ENCODE data around the gene SUCO. TPM values are rescaled to one million over a fixed set of nuclear protein-coding genes. Genes with fewer than 3 reads are reported as not detected.

SUCO gene
- total and polyA plus RNA-seq, 2 donors (not counting 3 experiments of a cell fraction or from before 2014, with no cell fraction given), result 5.1 to 27.2 TPM

DNA sequence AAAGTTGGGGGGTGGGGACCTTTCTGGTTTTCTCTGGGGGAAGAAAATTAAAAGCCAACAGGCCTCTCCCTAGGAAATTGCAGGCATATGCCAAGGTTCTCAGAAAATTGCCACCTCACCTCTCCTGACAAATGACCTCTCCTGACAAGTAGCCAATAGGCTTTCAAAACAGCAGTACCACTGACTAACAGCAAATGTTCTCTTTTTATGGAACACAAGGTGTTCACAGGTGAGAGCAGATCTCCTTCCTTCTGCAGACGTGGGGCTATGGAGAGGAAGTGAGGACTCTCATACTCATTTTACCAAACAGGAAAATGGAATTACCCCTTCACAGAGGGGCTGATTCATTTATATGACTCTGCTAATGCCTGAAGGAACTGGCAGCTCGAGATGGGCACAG is 32.7 kb upstream of the SUCO start:
- H3K9me3 ChIP-seq (replicated peaks; ENCODE audit: control insufficient read depth, insufficient read depth, low read length), result no peaks in the 10 kb centered on the region
- POLR2A ChIA-PET, result no interaction called here
- BruUV-seq (replicated peaks), result no TSS peak
- no peak for DNase-seq (ENCODE audit: low read depth, low spot score)
- H3K27ac ChIP-seq (ENCODE audit: insufficient read depth, low read depth, low read length), result no peak overlapping the region
- H3K79me2 ChIP-seq (ENCODE audit: control insufficient read depth, insufficient read depth, low read length), result no peaks in the 10 kb centered on the region
- FAIRE-seq, result no peak
- H3K9me1 ChIP-seq (replicated peaks; ENCODE audit: control insufficient read depth, extremely low read depth, insufficient read depth, low read length), result no peaks in the 10 kb centered on the region
- TF ChIP-seq POLR2AphosphoS5 (IDR thresholded peaks at IDR 0.05; ENCODE audit: insufficient read depth, low read depth, low read length) (no peak), POLR2A (IDR thresholded peaks at IDR 0.05; ENCODE audit: low read depth, low read length) (no peak), GATA2 (IDR thresholded peaks at IDR 0.05; ENCODE audit: insufficient read depth, insufficient read length, low read depth, low read length) (no peak), CTCF (IDR thresholded peaks at IDR 0.05; ENCODE audit: extremely low read depth in 1 of 2, insufficient read depth in 1 of 2, low read depth in 1 of 2, low read length in 2 of 2) (no peak), MYC (IDR thresholded peaks at IDR 0.05; ENCODE audit: low read depth, low read length) (no peak), EZH2 (IDR thresholded peaks at IDR 0.05; ENCODE audit: borderline replicate concordance, low read depth, low read length, severe bottlenecking) (no peak), JUN (IDR thresholded peaks at IDR 0.05; ENCODE audit: borderline replicate concordance, insufficient read depth, insufficient read length, low read depth) (no peak), FOS (IDR thresholded peaks at IDR 0.05; ENCODE audit: borderline replicate concordance, insufficient read depth, low read length) (no peak)
- TF ChIP-seq, protein P1, sequence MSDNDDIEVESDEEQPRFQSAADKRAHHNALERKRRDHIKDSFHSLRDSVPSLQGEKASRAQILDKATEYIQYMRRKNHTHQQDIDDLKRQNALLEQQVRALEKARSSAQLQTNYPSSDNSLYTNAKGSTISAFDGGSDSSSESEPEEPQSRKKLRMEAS (IDR thresholded peaks at IDR 0.05; ENCODE audit: insufficient read depth, insufficient read length), result no peak
- no peak overlapping the region for H3K4me3 ChIP-seq (replicated peaks in 1 of 3; ENCODE audit: insufficient read depth in 1 of 3, low read depth in 1 of 3, low read length in 3 of 3)
- no peak overlapping the region for H2AFZ ChIP-seq (ENCODE audit: low read depth, low read length)
- H4K20me1 ChIP-seq (replicated peaks; ENCODE audit: control insufficient read depth, extremely low read depth, insufficient read depth, low read length), result no peaks in the 10 kb centered on the region
- H3K4me2 ChIP-seq (ENCODE audit: insufficient read depth, low read length), result no peak overlapping the region
- no peaks in the 10 kb centered on the region for H3K4me1 ChIP-seq (ENCODE audit: control insufficient read depth, extremely low read depth, insufficient read depth, low read length)
- CTCF ChIA-PET, result interaction anchor here (2.0 kb wide), 1 partner anchor 13 kb away, joined by 5 read pairs; no protein-coding TSS in a partner anchor
- intact Hi-C loops (cut with micrococcal nuclease) (no loop called here), dilution Hi-C loops (cut with MboI; ENCODE audit: extremely low pct_ligation_motif_present, low sequenced_read_pairs) (no loop called here)
- peaks cover 6 to 22% of the 10 kb centered on the region in 2 experiments for H3K27me3 ChIP-seq (ENCODE audit: control insufficient read depth in 2 of 2, insufficient read depth in 2 of 2, low read length in 2 of 2)
- no peaks in the 10 kb centered on the region for H3K36me3 ChIP-seq (ENCODE audit: control insufficient read depth in 2 of 2, extremely low read depth in 1 of 2, insufficient read depth in 2 of 2, low read length in 2 of 2)
- H3K9ac ChIP-seq (replicated peaks; ENCODE audit: extremely low read depth, insufficient read depth, low read length), result no peak overlapping the region
